Neural cell (in vitro differentiated cells): ENCODE data around the gene ALDH16A1. TPM values are rescaled to one million over a fixed set of nuclear protein-coding genes. Genes with fewer than 3 reads are reported as not detected.

Source experiments
- H2AFZ ChIP-seq: fragments of 200-600, 300-800 bp; sonication (generic), shearing (Covaris generic); 2 replicates; pipeline ENCODE4 v1.6.0; 2014; ENCODE audit warnings: low read depth, mild to moderate bottlenecking, antibody characterized with exemption, low read length, moderate library complexity
- H3F3A ChIP-seq: fragments of 200-600 bp; shearing (Covaris generic); 2 replicates; pipeline ENCODE4 v1.6.1; 2016; ENCODE audit warnings: mild to moderate bottlenecking, moderate library complexity, mixed read lengths, antibody characterized with exemption, low read length; ENCODE audit not compliant: insufficient read depth, poor library complexity, severe bottlenecking
- H3K27ac ChIP-seq: fragments of 200-600, 300-800 bp; sonication (generic), shearing (Covaris generic); 2 replicates; pipeline ENCODE4 v1.5.1; 2014; ENCODE audit warnings: mild to moderate bottlenecking, low read length, moderate library complexity
- H3K27me3 ChIP-seq: fragments of 300-800, 200-600 bp; sonication (generic), shearing (Covaris generic); 2 replicates; pipeline ENCODE4 v1.6.0; 2014; ENCODE audit warnings: mild to moderate bottlenecking, low read depth, low read length, moderate library complexity; ENCODE audit not compliant: insufficient read depth
- H3K36me3 ChIP-seq: fragments of 300-800, 200-600 bp; sonication (generic), shearing (Covaris generic); 2 replicates; pipeline ENCODE4 v1.5.1; 2014; ENCODE audit warnings: mild to moderate bottlenecking, antibody characterized with exemption, low read length, moderate library complexity; ENCODE audit not compliant: insufficient read depth
- H3K4me2 ChIP-seq: fragments of 300-800, 200-600 bp; sonication (generic), shearing (Covaris generic); 2 replicates; pipeline ENCODE4 v1.6.0; 2014; ENCODE audit warnings: mild to moderate bottlenecking, low read length
- H3K4me3 ChIP-seq: fragments of 300-800, 200-600 bp; sonication (generic), shearing (Covaris generic); 2 replicates; pipeline ENCODE4 v1.5.1; 2014; ENCODE audit warnings: mild to moderate bottlenecking, low read length, moderate library complexity
- H3K79me2 ChIP-seq: fragments of 200-600 bp; shearing (Covaris generic); replicated peaks from 2 replicates; pipeline ENCODE4 v1.6.0; 2014; ENCODE audit warnings: mild to moderate bottlenecking, low read length, moderate library complexity; ENCODE audit not compliant: insufficient read depth
- H3K9ac ChIP-seq: fragments of 300-800, 200-600 bp; sonication (generic), shearing (Covaris generic); 2 replicates; pipeline ENCODE4 v1.6.1; 2016; ENCODE audit warnings: mild to moderate bottlenecking, low read length, mixed read lengths
- H3K9me2 ChIP-seq: fragments of 200-600 bp; shearing (Covaris generic); 2 replicates; pipeline ENCODE4 v1.6.1; 2016; ENCODE audit warnings: mild to moderate bottlenecking, low read length, mixed read lengths; ENCODE audit not compliant: insufficient read depth
- H3K9me3 ChIP-seq: fragments of 200-600, 300-800 bp; sonication (generic), shearing (Covaris generic); 2 replicates; pipeline ENCODE4 v1.6.1; 2016; ENCODE audit warnings: mild to moderate bottlenecking, mixed run types, low read length, moderate library complexity, mixed read lengths
- H4K20me1 ChIP-seq: fragments of 200-600 bp; shearing (Covaris generic); 2 replicates; pipeline ENCODE4 v1.6.1; 2016; ENCODE audit warnings: mild to moderate bottlenecking, mixed run types; ENCODE audit not compliant: insufficient read depth
- EP300 ChIP-seq: fragments of 450-650 bp; conservative IDR thresholded peaks from 2 replicates; pipeline ENCODE4 v1.6.1; 2014; ENCODE audit warnings: antibody characterized with exemption, mild to moderate bottlenecking, moderate library complexity; ENCODE audit not compliant: poor library complexity, severe bottlenecking
- RAD21 ChIP-seq: fragments of 450-650 bp; conservative IDR thresholded peaks from 2 replicates; pipeline ENCODE4 v1.6.1; 2014; ENCODE audit warnings: antibody characterized with exemption, mild to moderate bottlenecking, moderate library complexity
- REST ChIP-seq: IDR thresholded peaks from 2 replicates; pipeline ENCODE4 v1.6.1; 2012; ENCODE audit warnings: borderline replicate concordance
- SMC3 ChIP-seq: fragments of 450-650 bp; conservative IDR thresholded peaks from 2 replicates; pipeline ENCODE4 v1.6.1; 2014; ENCODE audit warnings: antibody characterized with exemption, mild to moderate bottlenecking, moderate library complexity; ENCODE audit not compliant: poor library complexity
- TAF1 ChIP-seq: IDR thresholded peaks from 2 replicates; pipeline ENCODE4 v1.6.1; 2012; ENCODE audit warnings: low read depth
- polyA plus RNA-seq: library from polyadenylated mRNA; depleted of rRNA; stranded (reverse); fragments of >200 nt; gene quantifications from 2 replicates; pipeline ENCODE4 v1.2.3, GENCODE V29; 2014

The ALDH16A1 gene
- polyA plus RNA-seq, 1 donor from 2014 or later: 13.5 TPM

- no peaks in the 10 kb centered on the region for H3K27me3 ChIP-seq
Observed at GRCh38 chr19:49463960-49464740, 11.1 kb downstream of the ALDH16A1 start.

GRCh38 chr19:49465371-49465770, 12.3 kb downstream of the ALDH16A1 start:
- no peak overlapping the region for H3K4me2 ChIP-seq
- no peaks in the 10 kb centered on the region for H4K20me1 ChIP-seq
- H3K27ac ChIP-seq: no peak overlapping the region
- H3K9me2 ChIP-seq: no peaks in the 10 kb centered on the region
- no peaks in the 10 kb centered on the region for H3K36me3 ChIP-seq
- no peak overlapping the region for H3K4me3 ChIP-seq
- no peak for TF ChIP-seq EP300
- TF ChIP-seq TAF1: no peak
- no peak for TF ChIP-seq SMC3
- H3K9me3 ChIP-seq: no peaks in the 10 kb centered on the region
- H2AFZ ChIP-seq: no peak overlapping the region
- H3K79me2 ChIP-seq: no peaks in the 10 kb centered on the region
- H3K27me3 ChIP-seq: no peaks in the 10 kb centered on the region
- no peaks in the 10 kb centered on the region for H3F3A ChIP-seq
- H3K9ac ChIP-seq: no peak overlapping the region

More at GRCh38 chr19:49463960-49464740, 11.1 kb downstream of the ALDH16A1 start:
- Histone ChIP-seq H3K4me3 (no peak overlapping the region), H3K79me2 (no peaks in the 10 kb centered on the region), H2AFZ (no peak overlapping the region), H3K9ac (no peak overlapping the region), H3K9me2 (no peaks in the 10 kb centered on the region), H3F3A (no peaks in the 10 kb centered on the region), H4K20me1 (no peaks in the 10 kb centered on the region), H3K4me2 (no peak overlapping the region), H3K36me3 (no peaks in the 10 kb centered on the region), H3K9me3 (no peaks in the 10 kb centered on the region), H3K27ac (no peak overlapping the region)
- no peak for TF ChIP-seq RAD21

GRCh38 chr19:49468199-49468598, 15.2 kb downstream of the ALDH16A1 start:
- H3K27ac ChIP-seq: no peak overlapping the region
- no peaks in the 10 kb centered on the region for H4K20me1 ChIP-seq
- TF ChIP-seq REST (no peak), TAF1 (no peak)
- no peak overlapping the region for H2AFZ ChIP-seq
- no peaks in the 10 kb centered on the region for H3K79me2 ChIP-seq
- H3K9me2 ChIP-seq: no peaks in the 10 kb centered on the region
- H3K36me3 ChIP-seq: no peaks in the 10 kb centered on the region
- no peaks in the 10 kb centered on the region for H3F3A ChIP-seq
- H3K9me3 ChIP-seq: no peaks in the 10 kb centered on the region
- H3K4me2 ChIP-seq: no peak overlapping the region
- no peaks in the 10 kb centered on the region for H3K27me3 ChIP-seq
- H3K4me3 ChIP-seq: no peak overlapping the region
- H3K9ac ChIP-seq: no peak overlapping the region
